Mesothelial cell of epicardium (in vitro differentiated cells): ENCODE results near the gene CHD9NB. TPM values are rescaled to one million over a fixed set of nuclear protein-coding genes. Genes with fewer than 3 reads are reported as not detected.

Experiments used
- DNase-seq, 2 experiments: peaks; one replicate each; pipeline ENCODE4 v3.0.0; 2021; ENCODE audit warnings: low spot score in 2 of 2; ENCODE audit not compliant: unreplicated experiment in 2 of 2
- H3K27ac Mint-ChIP-seq: 2 replicates; pipeline ENCODE4 v1.8.0; 2021; ENCODE audit warnings: mixed read lengths
- H3K27me3 Mint-ChIP-seq: 2 replicates; pipeline ENCODE4 v1.8.0; 2021; ENCODE audit warnings: low read depth, mixed read lengths
- H3K36me3 Mint-ChIP-seq: 2 replicates; pipeline ENCODE4 v1.8.0; 2021; ENCODE audit warnings: mixed read lengths
- H3K4me1 Mint-ChIP-seq: 2 replicates; pipeline ENCODE4 v1.8.0; 2021; ENCODE audit warnings: mixed read lengths
- H3K4me3 Mint-ChIP-seq: 2 replicates; pipeline ENCODE4 v1.8.0; 2021; ENCODE audit warnings: mild to moderate bottlenecking, moderate library complexity, mixed read lengths
- H3K9me3 Mint-ChIP-seq: 2 replicates; pipeline ENCODE4 v1.8.0; 2021; ENCODE audit warnings: mixed read lengths
- CTCF ChIP-seq: fragments of 200-600 bp; sonication (generic); IDR thresholded peaks from one replicate; pipeline ENCODE4 v1.5.0; 2021; ENCODE audit warnings: antibody characterized with exemption; ENCODE audit not compliant: unreplicated experiment
- total RNA-seq: library from RNA; stranded (reverse); gene quantifications from 3 replicates; pipeline ENCODE4 v1.2.1, GENCODE V29; 2021

Gene CHD9NB
- total RNA-seq, 1 donor from 2014 or later = 0.29 TPM

GRCh38 chr16:53090591-53091411 is 38.1 kb upstream of the CHD9NB start:
- H3K27me3 Mint-ChIP-seq = no peaks in the 10 kb centered on the region
- peaks cover 34% of the 10 kb centered on the region for H3K4me1 Mint-ChIP-seq
- no peak for DNase-seq
- H3K9me3 Mint-ChIP-seq = no peaks in the 10 kb centered on the region
- H3K27ac Mint-ChIP-seq = peak overlapping the region; percentile 84
- no peak for TF ChIP-seq CTCF
- no peak overlapping the region for H3K4me3 Mint-ChIP-seq
- peaks cover 5% of the 10 kb centered on the region for H3K36me3 Mint-ChIP-seq

- peak overlapping the region; percentile 84 for H3K27ac Mint-ChIP-seq
- no peaks in the 10 kb centered on the region for H3K9me3 Mint-ChIP-seq
- H3K36me3 Mint-ChIP-seq = peaks cover 5% of the 10 kb centered on the region
- no peak for DNase-seq
- peaks cover 39% of the 10 kb centered on the region for H3K4me1 Mint-ChIP-seq
- no peak for TF ChIP-seq CTCF
- H3K4me3 Mint-ChIP-seq = no peak overlapping the region
- no peaks in the 10 kb centered on the region for H3K27me3 Mint-ChIP-seq
Observed at GRCh38 chr16:53090286-53090590, 37.5 kb upstream of the CHD9NB start.

GRCh38 chr16:53089434-53090285 is 37.0 kb upstream of the CHD9NB start:
- Mint-ChIP-seq H3K9me3 (no peaks in the 10 kb centered on the region), H3K27ac (peak overlapping the region; percentile 84), H3K4me3 (no peak overlapping the region), H3K36me3 (peaks cover 2% of the 10 kb centered on the region), H3K27me3 (no peaks in the 10 kb centered on the region), H3K4me1 (peaks cover 40% of the 10 kb centered on the region)
- DNase-seq = no peak
- no peak for TF ChIP-seq CTCF

- H3K36me3 Mint-ChIP-seq = peaks cover 2% of the 10 kb centered on the region
- H3K9me3 Mint-ChIP-seq = no peaks in the 10 kb centered on the region
- H3K4me1 Mint-ChIP-seq = peaks cover 56% of the 10 kb centered on the region
- no peak for DNase-seq
- H3K27me3 Mint-ChIP-seq = no peaks in the 10 kb centered on the region
- peak overlapping the region; percentile 66 for H3K27ac Mint-ChIP-seq
- TF ChIP-seq CTCF = no peak
- H3K4me3 Mint-ChIP-seq = no peak overlapping the region
Observed at GRCh38 chr16:53087101-53087500, 34.4 kb upstream of the CHD9NB start.

- Mint-ChIP-seq H3K36me3 (peaks cover 2% of the 10 kb centered on the region), H3K4me3 (peak overlapping the region; percentile 12), H3K27me3 (no peaks in the 10 kb centered on the region), H3K4me1 (peaks cover 51% of the 10 kb centered on the region), H3K27ac (peak overlapping the region; percentile 91), H3K9me3 (no peaks in the 10 kb centered on the region)
- no peak for TF ChIP-seq CTCF
- no peak for DNase-seq
Observed at GRCh38 chr16:53085931-53086421, 33.3 kb upstream of the CHD9NB start.
